UCSD-AML1 (cell line): ENCODE measurements around the gene NDFIP1.
"Not testable (repeated sequence)": the region's sequence is repeated elsewhere in the genome, so short reads cannot be mapped to it uniquely, and the experiment has no call there.

Experiments used
- DNase-seq: peaks from one replicate; lab custom pipeline; 2025; ENCODE audit not compliant: unreplicated experiment; lab: John Stamatoyannopoulos, UW

The NDFIP1 gene

GRCh38 chr5:142183561-142183960 is 75.0 kb downstream of the NDFIP1 start:
- DNase-seq = no peak

GRCh38 chr5:142184988-142185387 is 76.4 kb downstream of the NDFIP1 start:
- DNase-seq = no peak

GRCh38 chr5:142186514-142186856 is 77.9 kb downstream of the NDFIP1 start:
- DNase-seq = no peak

GRCh38 chr5:142186857-142187594 is 78.4 kb downstream of the NDFIP1 start:
- DNase-seq = peak; percentile 48

- not testable (repeated sequence) for DNase-seq
Observed at GRCh38 chr5:142188691-142189090, 80.1 kb downstream of the NDFIP1 start.

- no peak for DNase-seq
Observed at GRCh38 chr5:142189813-142190212, 81.2 kb downstream of the NDFIP1 start.

- no peak for DNase-seq
Observed at GRCh38 chr5:142191776-142192175, 83.2 kb downstream of the NDFIP1 start.

- DNase-seq = no peak
Observed at GRCh38 chr5:142192286-142193113, 83.9 kb downstream of the NDFIP1 start.

- no peak for DNase-seq
Observed at GRCh38 chr5:142193114-142193428, 84.5 kb downstream of the NDFIP1 start.

GRCh38 chr5:142197098-142197497 is 88.5 kb downstream of the NDFIP1 start:
- DNase-seq = no peak

- DNase-seq = no peak
Observed at GRCh38 chr5:142197781-142198180, 89.2 kb downstream of the NDFIP1 start.

- no peak for DNase-seq
Observed at GRCh38 chr5:142199388-142199787, 90.8 kb downstream of the NDFIP1 start.

GRCh38 chr5:142200387-142200786 is 91.8 kb downstream of the NDFIP1 start:
- no peak for DNase-seq

- no peak for DNase-seq
Observed at GRCh38 chr5:142201471-142201887, 92.9 kb downstream of the NDFIP1 start.

GRCh38 chr5:142202282-142202681 is 93.7 kb downstream of the NDFIP1 start:
- no peak for DNase-seq
